DMS 273 (cell line): ENCODE data around the gene CDADC1.
A peak's percentile ranks its signal among the peaks of the same experiment; 100 is the strongest.
"Not testable (repeated sequence)": the region's sequence is repeated elsewhere in the genome, so short reads cannot be mapped to it uniquely, and the experiment has no call there.

Experiments used
- DNase-seq: peaks from one replicate; lab custom pipeline; 2025; ENCODE audit not compliant: unreplicated experiment; lab: John Stamatoyannopoulos, UW

CDADC1 gene

DNA sequence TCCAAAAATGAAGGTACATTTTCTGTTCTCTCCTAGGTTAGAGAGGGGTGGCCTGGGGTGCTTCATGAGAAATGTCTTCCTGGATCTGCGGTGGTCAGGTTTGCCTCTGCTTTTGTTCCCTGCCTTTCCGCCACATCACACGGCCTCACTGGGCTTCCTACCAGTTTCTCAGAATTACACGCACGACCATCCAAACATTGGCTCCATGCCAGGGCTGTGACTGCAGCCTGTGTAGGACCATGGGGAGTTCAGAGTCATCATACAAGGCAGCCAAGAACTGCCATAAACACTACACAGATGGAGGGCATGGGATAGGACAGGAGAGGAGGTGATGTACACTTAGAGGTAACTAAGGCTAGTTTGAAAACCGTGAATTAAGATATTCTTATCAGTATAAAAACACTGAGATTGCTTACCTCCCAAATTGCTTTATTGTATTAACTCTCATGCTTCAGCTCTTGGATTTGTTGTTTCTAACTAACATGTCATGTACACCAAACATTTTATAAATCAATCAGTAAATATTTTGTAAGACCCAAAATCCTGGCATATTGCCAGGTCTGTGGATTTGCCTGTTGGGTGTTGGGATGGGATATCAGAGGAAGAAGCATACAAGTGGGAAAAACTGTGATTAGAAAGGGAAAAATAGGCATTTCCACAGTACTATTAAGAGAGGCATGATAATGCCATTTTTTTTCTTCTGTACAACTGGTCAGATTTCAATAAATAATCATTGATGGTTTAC lies 45.2 kb downstream of the CDADC1 start:
- peak; percentile 47 for DNase-seq

DNA sequence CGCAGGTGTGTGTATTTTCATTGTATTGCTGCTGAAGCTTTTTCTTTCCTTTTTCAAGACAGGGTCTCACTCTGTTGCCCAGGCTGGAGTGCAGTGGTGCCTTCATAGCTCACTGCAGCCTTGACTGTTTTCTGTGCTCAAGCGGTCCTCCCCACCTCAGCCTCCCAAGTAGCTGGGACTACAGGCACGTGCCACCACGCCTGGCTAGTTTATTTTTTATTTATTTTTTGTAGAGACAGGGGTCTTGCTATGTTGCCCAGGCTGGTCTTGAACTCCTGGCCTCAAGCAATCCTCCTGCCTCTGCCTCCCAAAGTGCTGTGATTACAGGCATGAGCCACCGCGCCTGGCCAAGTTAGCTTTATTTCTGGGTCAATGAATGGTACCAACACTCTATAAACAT lies 47.0 kb downstream of the CDADC1 start:
- not testable (repeated sequence) for DNase-seq

DNA sequence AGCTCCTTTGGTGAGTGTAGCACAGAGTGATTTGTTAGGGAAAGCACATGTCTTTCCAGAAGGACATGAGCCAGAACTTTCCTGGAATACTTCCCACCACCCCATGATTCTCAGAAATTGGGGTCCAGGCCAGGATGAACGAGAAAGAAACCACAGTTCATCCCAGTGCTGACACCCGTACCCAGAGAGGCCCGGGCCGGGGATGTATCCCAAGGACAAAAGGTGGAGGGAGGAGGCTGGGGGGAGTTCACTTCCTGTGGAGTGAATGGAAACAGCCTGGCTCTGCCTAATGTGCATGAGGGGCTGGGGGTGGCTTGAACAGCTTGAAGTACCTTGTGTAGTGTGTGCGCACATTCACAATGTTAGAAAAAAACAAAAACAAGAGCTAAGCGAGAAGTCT lies 47.5 kb downstream of the CDADC1 start:
- no peak for DNase-seq

DNA sequence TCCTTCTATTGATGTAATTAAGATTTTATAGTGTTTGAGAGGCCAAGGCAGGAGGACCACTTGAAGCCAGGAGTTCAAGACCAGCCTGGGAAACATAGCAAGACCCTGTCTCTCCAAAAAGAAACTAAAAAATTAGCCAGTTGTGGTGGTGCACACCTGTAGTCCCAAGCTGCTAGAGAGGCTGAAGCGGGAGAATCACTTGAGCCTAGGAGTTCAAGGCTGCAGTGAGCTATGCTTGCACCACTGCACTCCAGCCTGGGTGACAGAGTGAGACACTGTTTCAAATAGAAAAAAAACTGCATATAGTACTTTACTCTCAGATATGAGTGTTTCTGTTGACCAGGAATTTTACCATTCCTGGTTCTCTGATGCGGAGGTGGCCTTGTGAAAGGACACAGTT lies 48.9 kb downstream of the CDADC1 start:
- no peak for DNase-seq

DNA sequence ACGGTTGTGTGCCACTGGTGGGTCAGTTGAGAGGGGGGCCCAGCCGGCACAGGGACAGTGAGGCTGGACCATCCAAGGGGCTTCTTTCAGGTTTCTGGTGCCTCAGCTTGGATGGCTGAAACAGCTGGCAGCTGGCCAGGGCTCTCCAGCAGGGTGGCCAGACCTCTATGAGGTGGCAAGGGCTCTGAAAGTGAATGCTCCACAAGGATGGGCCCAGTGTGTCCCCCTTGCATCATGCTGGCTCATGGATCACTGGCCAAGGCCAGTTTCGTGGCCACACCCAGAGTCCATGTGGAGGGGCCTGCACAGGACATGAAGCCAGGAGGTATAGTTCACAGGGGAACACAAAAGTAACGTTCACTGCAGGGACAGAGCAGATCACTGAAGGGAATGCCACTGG lies 49.6 kb downstream of the CDADC1 start:
- DNase-seq: no peak

DNA sequence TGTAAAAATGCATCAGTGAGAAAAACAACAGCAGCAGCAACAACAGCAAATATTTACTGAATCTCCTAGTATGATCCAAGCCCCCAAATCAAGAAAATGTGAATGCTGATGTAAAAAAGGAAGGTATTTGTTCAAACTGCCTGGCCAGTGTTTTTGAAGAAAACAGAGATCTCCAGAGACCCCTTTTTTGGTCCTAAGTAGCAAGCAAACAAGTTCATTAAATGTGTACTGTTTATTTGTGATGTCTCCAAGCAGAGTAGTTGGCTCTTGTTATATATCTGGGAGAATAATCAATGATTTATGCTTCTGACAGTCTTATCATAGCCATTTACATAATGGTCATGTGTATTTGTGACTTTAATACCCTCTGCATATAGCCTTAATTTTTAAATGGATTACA lies 50.7 kb downstream of the CDADC1 start:
- DNase-seq: no peak

DNA sequence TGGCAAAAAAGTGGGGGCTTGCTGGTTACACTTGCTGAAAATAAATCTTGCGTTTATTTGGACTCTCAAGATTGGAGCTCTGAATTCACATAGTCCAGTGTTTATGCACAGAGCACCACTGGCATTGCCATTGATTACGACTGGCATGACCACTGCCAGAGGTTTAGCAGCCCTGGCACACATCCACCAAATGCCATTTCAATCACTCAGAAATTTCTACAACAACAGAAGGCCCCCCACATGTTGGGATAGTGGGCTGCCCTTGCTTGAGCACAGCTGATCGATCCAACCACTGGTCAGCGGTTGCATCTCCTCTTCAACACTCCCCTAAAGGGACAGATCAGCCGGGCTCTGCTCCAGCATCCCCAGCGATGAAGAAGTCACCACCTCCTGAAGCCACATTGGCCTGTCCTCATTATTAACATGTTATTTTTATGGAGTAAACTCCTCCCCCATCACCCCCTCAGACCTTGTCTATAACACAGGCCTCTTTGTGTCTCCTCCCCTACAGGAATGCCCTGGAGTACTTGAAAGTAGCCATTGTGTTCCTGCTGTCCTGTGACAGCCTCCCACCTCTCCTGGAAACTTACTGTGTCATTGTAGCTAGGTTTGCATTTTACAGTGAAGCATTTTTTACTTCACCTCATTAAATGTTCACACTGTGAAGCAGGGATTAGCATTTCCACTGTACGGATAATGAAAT lies 51.3 kb downstream of the CDADC1 start:
- no peak for DNase-seq

DNA sequence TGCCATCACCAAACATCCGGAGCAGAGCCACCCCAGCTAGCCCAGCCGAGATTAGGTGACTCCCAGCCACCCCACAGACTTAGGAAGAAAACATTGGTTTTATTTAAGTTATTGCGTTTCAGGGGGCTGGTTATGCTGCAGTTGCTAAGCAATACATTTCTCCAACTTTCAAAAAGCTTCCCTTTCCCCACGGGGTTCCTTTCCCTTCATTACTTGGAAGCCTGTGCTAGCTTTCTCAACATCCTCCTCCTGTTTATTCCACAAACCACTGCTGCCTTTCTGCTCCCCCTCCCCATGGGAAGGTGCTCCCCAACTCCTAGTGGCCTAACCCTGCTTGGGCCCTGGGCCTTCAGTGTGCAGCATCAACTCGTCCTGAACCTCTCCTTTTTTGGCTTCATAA lies 52.6 kb downstream of the CDADC1 start:
- no peak for DNase-seq

DNA sequence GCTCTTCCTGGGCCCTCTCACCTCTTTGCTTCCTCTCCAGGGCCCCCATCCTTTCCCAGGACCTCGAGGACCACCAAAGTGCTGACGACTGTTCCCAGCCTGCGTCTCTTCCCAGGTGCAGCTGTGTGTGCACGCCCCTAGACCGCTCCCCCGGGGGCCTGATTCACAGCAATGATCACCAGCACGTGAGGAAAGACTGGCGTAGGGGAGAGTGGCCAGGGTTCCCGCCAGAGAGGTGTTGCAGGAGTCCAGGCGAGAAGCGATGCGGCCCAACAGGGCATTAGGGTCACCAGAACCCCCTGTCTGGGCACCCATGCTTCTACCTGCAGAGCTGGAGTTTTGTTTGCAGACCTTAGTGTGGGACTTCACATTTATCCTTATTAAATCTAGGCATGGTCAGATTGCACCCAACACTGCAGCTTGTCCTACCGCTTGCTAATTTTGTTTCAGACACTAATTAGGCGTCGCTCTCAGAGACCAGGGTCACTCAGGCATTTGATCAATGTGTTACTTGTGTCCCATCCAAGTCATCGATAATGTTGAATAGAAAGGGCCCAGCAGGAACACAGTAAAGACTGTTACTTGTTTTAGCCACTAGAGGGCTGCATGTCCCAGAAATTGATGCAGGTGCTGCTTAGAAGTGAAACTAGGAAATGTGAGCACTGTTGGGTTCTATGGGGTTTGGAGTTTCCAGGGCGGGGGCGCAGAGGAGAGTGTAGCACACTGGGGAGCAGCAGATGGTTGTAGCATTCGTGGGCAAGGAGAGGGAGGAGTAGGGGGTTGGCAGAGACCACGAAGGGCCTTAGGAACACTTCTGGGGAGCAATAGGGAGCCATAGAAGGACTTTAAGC lies 53.2 kb downstream of the CDADC1 start:
- DNase-seq: peak; percentile 68

DNA sequence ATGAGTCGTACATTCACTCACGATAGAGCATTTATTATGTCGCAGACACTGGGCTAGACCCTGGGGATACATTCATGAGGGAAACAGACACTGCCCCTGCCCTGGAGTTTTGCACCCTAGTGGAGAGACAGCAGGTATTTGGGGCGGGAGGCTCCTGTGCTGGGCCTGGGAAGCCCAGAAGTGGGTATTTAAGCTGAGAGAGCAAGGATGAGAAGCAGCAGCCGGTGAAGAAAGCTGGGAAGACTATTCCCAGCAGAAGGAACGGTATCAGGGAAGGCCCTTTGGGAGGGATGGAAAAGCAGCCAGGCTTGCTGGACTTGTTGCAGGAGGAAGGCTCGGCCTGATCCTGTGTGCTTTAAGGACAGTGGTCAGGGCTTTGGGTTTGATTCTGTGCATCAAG lies 54.5 kb downstream of the CDADC1 start:
- DNase-seq: no peak

DNA sequence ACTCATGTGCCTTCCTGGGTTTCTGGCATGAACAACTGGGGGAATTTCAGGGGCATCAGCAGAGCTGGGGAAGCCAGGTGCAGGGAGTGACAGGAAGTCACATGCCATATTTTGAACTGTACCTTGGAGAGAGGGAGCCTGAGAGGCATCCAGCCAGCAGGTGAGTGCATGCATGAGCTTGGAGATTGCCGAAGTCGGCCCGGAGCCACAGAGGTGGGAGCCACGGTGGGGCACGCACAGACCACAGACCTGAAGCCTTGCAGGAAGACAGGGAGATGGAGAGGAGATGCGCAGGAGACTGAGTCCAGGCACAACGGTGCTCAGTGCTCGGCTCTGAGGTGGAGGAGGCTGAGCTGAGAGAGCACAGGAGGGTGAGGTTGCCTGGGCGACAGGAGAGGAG lies 55.1 kb downstream of the CDADC1 start:
- no peak for DNase-seq

DNA sequence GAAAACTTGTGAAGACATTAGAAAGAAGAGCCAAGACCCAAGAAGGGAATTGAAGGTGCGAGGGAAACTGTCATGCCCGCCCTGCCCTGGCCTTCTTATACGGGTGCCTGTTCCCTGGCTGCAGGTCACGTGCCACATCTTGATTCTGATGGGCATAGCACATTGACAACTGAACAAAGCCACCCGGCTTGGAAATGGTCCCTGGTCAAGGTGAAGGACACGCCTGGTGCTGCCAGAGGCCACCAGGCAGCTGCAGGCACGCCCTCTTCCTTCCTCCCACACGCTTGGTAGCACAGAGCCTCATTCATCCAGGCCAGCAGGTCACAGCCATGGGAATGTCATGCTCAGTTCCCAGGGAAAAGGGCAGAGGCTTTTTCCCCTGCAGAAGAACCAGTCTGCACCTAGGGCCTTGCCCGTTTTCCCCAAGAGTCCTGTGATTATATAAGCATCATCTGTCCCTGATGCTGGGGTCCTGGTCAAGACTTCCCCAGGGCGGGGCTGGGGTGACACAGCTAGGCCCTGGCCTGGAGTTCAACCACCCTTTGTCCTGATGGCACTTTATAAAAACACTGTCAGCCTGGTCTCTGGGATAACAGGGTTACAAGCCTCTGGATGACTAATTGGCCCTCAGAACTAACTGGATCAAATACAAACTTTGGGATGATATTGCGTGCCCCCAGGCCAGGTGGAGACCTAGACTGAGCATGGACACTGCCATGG lies 56.0 kb downstream of the CDADC1 start:
- DNase-seq: no peak

DNA sequence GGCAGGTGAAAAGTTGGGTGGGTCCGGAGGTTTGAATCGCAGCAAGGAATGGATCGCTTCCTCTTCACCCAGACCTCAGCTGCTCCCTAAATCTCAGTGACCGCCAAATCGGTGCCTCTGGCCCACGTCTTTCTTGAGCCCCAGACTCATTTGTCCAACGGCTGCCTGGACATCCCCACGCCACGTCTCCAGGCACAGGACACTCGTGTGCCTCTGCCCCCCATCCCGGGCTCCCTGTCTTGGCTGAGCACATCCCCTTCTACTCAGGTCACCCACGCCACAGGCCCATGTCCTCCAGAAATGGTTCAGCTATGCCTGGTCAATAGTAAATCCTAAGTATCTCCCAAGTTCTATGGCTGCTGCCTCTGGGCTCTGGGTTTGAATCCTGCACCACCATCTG lies 56.6 kb downstream of the CDADC1 start:
- DNase-seq: no peak

DNA sequence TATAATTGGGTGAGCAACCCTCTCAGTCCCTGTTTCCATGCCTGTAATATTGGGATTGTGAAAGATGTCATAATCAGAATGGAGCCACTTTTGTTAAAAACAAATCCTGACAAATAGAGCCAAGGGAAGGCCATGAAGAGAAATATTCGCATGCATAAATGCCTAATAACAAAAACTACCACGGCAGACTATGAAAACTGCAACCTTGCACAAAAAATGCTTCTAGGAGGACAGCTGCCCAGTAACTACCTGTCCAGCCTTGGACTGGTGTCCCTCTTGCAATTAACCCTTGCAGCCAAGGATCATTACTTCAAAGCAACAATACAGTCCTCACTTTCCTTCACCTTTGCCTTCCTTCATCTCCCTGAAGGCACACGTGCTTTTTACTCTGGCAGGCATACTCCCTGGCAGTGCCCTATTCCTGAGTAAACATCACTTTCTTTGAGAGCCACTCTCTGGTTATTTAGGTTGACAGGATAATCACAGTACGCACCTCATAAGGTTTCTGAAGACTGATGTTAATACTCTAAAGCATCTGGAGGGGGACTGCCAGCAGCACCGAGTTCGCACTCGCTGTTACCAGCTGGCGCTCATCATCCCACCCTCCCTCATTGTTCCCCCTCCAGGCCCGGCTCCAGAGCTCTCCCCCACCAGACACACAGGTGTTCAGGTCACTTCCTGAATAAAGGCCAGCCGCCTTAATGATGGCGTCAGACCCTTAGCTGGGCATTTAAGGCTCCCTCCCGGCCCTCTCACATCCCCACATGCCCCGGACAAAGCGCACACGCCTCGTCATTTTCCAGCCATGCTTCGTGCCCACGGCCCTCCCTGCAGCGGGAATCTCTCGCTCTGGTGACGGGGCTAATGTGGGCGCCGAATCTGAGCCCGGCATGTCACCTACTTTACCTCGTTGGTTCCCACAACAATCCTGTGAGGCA lies 57.3 kb downstream of the CDADC1 start:
- DNase-seq: no peak

DNA sequence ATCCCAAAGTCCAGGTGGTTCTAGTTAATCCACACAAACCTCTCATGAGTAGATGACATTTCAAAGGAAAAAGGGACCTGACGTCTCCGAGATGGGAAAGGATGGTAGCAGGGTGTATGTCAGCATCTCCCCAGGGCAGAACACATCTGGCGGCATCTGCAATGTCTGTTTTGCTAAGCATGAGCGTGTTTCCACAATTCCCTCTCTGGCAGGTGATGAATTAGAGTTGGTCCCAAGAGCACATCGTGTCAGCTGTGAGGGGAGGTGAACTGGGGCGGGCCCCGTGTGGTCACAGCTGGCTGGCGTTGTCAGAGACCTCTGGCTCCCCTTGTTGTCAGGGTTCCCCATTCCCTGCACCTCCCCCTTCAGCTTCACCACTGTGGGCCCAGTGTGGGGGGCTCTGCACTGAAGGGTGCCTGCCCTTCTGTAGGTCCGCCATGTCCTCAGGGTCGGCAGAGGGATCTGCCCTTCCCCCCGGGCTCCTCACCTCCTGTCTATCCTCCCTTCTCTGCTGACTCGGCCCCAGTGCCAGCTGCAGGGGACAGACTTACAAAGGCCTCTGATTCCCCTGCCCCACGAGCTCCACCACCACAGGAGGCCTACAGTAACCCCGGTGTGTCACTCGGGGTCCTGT lies 58.2 kb downstream of the CDADC1 start:
- DNase-seq: no peak

DNA sequence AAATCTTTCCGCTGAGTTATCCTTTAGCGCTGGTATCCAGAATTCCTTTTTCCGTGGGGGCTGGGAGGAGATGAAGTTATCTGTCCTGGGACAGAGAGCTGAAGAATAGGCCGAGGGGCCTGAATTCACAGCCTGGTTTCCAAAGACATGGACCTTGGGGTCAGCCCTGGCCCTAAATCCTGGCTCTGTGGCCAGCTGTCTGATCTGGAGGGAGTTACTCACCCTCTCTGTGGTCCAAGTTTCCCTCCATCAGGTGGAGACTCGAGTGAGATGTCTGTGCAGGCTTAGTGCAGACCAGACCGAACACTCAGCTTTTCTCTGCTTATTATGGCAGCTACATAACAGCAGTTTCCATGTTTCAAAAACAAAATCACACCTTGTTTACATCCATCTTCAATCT lies 59.6 kb downstream of the CDADC1 start:
- DNase-seq: no peak

DNA sequence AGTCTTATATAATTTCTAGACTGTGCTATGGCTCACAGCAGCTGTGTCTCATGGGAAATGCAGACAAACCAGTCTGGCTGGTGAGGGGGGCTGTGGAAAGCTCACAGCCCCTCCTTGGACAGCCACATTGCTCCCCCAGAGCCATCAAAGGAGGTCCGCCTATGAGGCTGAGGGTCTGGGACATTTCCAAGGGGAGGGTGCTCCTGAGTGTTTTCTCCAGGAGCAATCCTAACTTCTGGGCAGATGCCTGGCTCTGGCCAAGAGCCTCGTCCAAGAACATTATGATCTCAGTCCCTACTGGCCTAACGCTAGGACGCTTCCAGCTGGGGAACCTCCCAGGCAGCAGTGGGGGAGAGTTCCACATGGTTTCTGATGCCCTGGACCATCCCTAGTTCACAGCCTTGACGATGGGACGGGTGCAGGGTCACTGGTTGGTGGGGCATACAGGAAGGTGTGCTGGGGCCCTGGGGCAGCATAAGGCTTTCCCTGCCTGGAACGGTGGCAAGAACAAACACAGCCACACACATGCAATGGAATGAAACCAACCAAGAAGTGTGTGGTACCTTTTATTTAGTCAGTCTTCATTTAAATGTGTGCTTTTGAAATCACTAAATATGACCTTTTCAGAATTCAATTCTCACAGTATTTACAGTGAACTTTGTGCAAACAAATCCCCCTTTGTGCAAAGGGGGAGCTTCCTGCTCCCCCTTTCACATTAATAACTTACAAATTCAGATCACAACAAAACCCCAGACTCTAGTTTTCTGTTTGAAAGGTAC lies 60.6 kb downstream of the CDADC1 start:
- no peak for DNase-seq

DNA sequence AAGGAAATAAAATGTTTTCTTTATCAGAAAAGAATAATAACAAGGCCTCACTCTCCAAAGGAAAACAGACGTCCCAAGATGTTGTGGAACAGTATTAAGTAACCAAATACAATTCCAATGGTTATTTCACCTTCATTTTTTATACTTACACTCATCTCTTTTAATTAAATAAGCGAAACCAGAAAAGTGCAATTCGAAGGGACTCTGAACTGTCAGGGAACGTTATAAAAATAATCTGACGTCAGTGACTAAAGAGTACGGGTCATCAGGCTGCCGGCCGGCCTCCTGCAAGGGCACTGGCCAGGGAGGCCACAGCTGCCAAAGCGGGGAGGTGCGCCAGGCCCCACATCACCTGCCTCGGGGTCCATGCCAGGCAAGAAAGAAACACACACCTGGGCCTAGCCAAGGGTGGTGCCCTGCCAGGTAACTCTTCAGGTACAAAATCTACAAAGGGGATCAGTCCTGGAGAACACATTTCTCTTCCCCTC lies 61.2 kb downstream of the CDADC1 start:
- DNase-seq: no peak

DNA sequence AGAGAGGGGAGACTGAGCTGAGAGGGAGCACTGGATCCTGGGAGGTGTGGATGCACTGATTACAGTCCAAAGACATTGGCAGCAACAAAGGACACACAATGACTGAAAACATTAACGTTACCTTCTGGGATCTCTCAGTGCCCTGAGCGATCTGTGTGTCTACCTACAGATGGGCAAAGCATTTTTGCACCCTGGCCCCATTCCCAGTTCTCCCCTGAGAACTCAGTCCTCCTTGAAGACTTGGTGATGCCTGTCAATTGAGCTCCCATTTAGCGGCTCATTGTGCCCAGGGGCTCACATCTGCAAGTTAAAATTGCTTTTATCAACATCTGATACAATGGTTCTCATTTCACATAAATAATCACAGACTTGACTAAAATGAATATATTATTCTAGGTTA lies 62.5 kb downstream of the CDADC1 start:
- DNase-seq: no peak
